GM12878 (cell line): Measurements from ENCODE around the gene PERM1. TPM values are rescaled to one million over a fixed set of nuclear protein-coding genes. Genes with fewer than 3 reads are reported as not detected.

ENCODE experiments used
- BMI1 ChIP-seq: fragments of 450-650 bp; IDR thresholded peaks from 2 replicates; pipeline ENCODE4 v1.6.1; 2016; ENCODE audit warnings: mild to moderate bottlenecking, moderate library complexity, borderline replicate concordance
- CEBPB ChIP-seq, 2 experiments: fragments of 150-350 bp in 1 of 2; IDR thresholded peaks; 2 replicates each; pipeline ENCODE4 v1.6.1; 2012 to 2014; ENCODE audit warnings: low read depth in 2 of 2, low read length in 2 of 2, borderline replicate concordance in 1 of 2, inconsistent platforms in 1 of 2
- CREB1 ChIP-seq: IDR thresholded peaks from 2 replicates; pipeline ENCODE4 v1.6.1; 2012; ENCODE audit warnings: low read depth, mild to moderate bottlenecking, inconsistent platforms
- HCFC1 ChIP-seq: fragments of 150-350 bp; IDR thresholded peaks from 2 replicates; pipeline ENCODE4 v1.6.1; 2014; ENCODE audit warnings: low read length
- IKZF2 ChIP-seq, 2 experiments: fragments of 450-650 bp; IDR thresholded peaks; 2 replicates each; pipeline ENCODE4 v1.6.1; 2017; ENCODE audit warnings: mild to moderate bottlenecking in 2 of 2, moderate library complexity in 2 of 2
- MYC ChIP-seq: IDR thresholded peaks from 2 replicates; pipeline ENCODE4 v1.6.1; 2011; ENCODE audit warnings: mild to moderate bottlenecking, low read length, moderate library complexity, inconsistent platforms; ENCODE audit not compliant: insufficient read depth, insufficient replicate concordance, insufficient read length, severe bottlenecking
- NR2C1 ChIP-seq: fragments of 450-650 bp; IDR thresholded peaks from 2 replicates; pipeline ENCODE4 v1.6.1; 2017; ENCODE audit warnings: antibody characterized with exemption, mild to moderate bottlenecking, moderate library complexity
- RFX5 ChIP-seq: IDR thresholded peaks from 2 replicates; pipeline ENCODE4 v1.6.1; 2011; ENCODE audit warnings: low read depth, low read length, improper control_type of control experiment
- SREBF1 ChIP-seq: IDR thresholded peaks from 2 replicates; pipeline ENCODE4 v1.6.1; 2012; ENCODE audit warnings: mild to moderate bottlenecking, low read length
- SUZ12 ChIP-seq: fragments of 200-600 bp; sonication (generic); IDR thresholded peaks from one replicate; pipeline ENCODE4 v1.6.1; 2018; ENCODE audit warnings: antibody characterized with exemption, mild to moderate bottlenecking; ENCODE audit not compliant: unreplicated experiment
- YBX1 ChIP-seq: fragments of 450-650 bp; IDR thresholded peaks from 2 replicates; pipeline ENCODE4 v1.6.1; 2016; ENCODE audit warnings: antibody characterized with exemption
- polyA plus RNA-seq, 11 experiments: library from polyadenylated mRNA; depleted of rRNA in 4 of 11; unstranded in 6 of 11; stranded (reverse) in 5 of 11; fragments of >200 nt; fragmentation: Nextera tagmentation in 4 of 11; fragmentation: Illumina TruSeq in 1 of 11; extraction: Ambion mirVana in 4 of 11; extraction: Trizol in 1 of 11; gene quantifications; 1 replicate in 1 of 11; 2 replicates in 10 of 11; pipeline versions ENCODE4 v1.2.1 to v1.2.3, GENCODE V29; 2011 to 2016; ENCODE audit warnings: inconsistent platforms in 2 of 11, missing spikeins in 2 of 11, low read depth in 1 of 11
- total RNA-seq, 4 experiments: library from RNA; depleted of rRNA in 3 of 4; stranded (reverse); fragments of >200 nt in 3 of 4; fragmentation: Illumina TruSeq in 1 of 4; extraction: Trizol in 1 of 4; gene quantifications; 2 replicates each; pipeline versions ENCODE4 v1.2.1 to v1.2.3, GENCODE V29; 2013 to 2021
- TF ChIP-seq, protein P1 (sequence below): IDR thresholded peaks from 2 replicates; pipeline ENCODE4 v1.6.1; 2012; ENCODE audit warnings: low read length, inconsistent platforms
- TF ChIP-seq, protein P2 (sequence below): IDR thresholded peaks from 2 replicates; pipeline ENCODE4 v1.6.1; 2011; ENCODE audit warnings: borderline replicate concordance, low read depth, mild to moderate bottlenecking, moderate library complexity, mixed read lengths, low read length; ENCODE audit not compliant: insufficient read depth; ENCODE audit errors: extremely low read length
- TF ChIP-seq, protein P3 (sequence below): fragments of 450-650 bp; IDR thresholded peaks from 2 replicates; pipeline ENCODE4 v1.6.1; 2017; ENCODE audit warnings: mild to moderate bottlenecking, low read depth, inconsistent platforms; ENCODE audit not compliant: poor library complexity, severe bottlenecking
- TF ChIP-seq, protein P4 (sequence below): IDR thresholded peaks from 2 replicates; pipeline ENCODE4 v1.6.1; 2012; ENCODE audit warnings: mild to moderate bottlenecking, low read depth, low read length
- TF ChIP-seq, protein P5 (sequence below): fragments of 450-650 bp; IDR thresholded peaks from 2 replicates; pipeline ENCODE4 v1.6.1; 2016; ENCODE audit warnings: mild to moderate bottlenecking

Gene PERM1
- total and polyA plus RNA-seq, 10 of the 15 experiments (the other 5 are each of a cell fraction or from before 2014, with no cell fraction given): not detected

DNA sequence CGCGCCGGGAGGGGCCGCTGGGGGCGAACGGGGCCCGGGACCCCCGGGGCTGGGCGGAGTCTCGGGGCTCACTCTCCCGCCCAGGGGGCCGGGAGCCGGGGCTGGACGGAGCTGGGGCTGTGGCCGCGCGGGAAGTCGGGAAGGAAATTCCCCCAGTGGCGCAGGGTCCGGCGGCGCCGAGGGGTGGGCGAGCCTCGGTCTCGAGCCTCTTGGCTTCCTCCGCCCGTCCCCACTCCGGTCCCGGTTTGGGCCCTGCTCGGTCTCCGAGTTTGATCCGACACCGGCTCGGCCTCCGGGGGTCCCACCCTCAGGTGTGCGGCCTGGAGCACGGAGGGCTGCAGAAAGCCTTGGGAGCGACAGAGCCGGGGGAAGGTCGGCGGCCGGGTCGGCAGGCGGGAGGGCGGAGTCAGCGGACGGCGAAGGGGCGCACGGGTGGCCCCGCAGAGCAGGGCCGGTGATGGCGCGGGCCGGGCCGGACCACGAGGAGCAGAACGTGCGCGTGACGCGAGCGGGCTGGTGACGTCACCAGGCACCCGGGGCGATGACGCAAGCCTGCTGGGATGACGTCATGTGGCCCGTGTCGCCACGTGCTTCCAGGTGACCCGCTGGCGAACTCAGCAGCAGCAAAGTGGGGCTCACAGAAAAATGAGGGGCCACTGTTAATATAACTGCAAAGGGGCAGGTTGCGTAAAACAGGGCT is 18.6 kb upstream of the PERM1 start (continued):
- TF ChIP-seq, protein P1, sequence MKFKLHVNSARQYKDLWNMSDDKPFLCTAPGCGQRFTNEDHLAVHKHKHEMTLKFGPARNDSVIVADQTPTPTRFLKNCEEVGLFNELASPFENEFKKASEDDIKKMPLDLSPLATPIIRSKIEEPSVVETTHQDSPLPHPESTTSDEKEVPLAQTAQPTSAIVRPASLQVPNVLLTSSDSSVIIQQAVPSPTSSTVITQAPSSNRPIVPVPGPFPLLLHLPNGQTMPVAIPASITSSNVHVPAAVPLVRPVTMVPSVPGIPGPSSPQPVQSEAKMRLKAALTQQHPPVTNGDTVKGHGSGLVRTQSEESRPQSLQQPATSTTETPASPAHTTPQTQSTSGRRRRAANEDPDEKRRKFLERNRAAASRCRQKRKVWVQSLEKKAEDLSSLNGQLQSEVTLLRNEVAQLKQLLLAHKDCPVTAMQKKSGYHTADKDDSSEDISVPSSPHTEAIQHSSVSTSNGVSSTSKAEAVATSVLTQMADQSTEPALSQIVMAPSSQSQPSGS: peak; percentile 98
- TF ChIP-seq YBX1 (no peak), NR2C1 (0 out of 2 replicates have a peak, but pooled peaks have one; percentile 13), RFX5 (no peak), MYC (peak; percentile 70), HCFC1 (no peak), IKZF2 (IDR thresholded peaks at IDR 0.05) (peak; percentile 28 to 43; a peak in 2 of 4 replicates), CREB1 (peak; percentile 99), CEBPB (IDR thresholded peaks at IDR 0.05; ENCODE audit: borderline replicate concordance in 1 of 2, low read depth in 2 of 2, low read length in 2 of 2) (no peak), SREBF1 (no peak), BMI1 (0 out of 2 replicates have a peak, but pooled peaks have one; percentile 29), SUZ12 (peak; percentile 40)
- TF ChIP-seq, protein P2, sequence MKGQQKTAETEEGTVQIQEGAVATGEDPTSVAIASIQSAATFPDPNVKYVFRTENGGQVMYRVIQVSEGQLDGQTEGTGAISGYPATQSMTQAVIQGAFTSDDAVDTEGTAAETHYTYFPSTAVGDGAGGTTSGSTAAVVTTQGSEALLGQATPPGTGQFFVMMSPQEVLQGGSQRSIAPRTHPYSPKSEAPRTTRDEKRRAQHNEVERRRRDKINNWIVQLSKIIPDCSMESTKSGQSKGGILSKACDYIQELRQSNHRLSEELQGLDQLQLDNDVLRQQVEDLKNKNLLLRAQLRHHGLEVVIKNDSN: peak; percentile 74
- TF ChIP-seq, protein P3, sequence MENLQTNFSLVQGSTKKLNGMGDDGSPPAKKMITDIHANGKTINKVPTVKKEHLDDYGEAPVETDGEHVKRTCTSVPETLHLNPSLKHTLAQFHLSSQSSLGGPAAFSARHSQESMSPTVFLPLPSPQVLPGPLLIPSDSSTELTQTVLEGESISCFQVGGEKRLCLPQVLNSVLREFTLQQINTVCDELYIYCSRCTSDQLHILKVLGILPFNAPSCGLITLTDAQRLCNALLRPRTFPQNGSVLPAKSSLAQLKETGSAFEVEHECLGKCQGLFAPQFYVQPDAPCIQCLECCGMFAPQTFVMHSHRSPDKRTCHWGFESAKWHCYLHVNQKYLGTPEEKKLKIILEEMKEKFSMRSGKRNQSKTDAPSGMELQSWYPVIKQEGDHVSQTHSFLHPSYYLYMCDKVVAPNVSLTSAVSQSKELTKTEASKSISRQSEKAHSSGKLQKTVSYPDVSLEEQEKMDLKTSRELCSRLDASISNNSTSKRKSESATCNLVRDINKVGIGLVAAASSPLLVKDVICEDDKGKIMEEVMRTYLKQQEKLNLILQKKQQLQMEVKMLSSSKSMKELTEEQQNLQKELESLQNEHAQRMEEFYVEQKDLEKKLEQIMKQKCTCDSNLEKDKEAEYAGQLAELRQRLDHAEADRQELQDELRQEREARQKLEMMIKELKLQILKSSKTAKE: no peak
- TF ChIP-seq, protein P4, sequence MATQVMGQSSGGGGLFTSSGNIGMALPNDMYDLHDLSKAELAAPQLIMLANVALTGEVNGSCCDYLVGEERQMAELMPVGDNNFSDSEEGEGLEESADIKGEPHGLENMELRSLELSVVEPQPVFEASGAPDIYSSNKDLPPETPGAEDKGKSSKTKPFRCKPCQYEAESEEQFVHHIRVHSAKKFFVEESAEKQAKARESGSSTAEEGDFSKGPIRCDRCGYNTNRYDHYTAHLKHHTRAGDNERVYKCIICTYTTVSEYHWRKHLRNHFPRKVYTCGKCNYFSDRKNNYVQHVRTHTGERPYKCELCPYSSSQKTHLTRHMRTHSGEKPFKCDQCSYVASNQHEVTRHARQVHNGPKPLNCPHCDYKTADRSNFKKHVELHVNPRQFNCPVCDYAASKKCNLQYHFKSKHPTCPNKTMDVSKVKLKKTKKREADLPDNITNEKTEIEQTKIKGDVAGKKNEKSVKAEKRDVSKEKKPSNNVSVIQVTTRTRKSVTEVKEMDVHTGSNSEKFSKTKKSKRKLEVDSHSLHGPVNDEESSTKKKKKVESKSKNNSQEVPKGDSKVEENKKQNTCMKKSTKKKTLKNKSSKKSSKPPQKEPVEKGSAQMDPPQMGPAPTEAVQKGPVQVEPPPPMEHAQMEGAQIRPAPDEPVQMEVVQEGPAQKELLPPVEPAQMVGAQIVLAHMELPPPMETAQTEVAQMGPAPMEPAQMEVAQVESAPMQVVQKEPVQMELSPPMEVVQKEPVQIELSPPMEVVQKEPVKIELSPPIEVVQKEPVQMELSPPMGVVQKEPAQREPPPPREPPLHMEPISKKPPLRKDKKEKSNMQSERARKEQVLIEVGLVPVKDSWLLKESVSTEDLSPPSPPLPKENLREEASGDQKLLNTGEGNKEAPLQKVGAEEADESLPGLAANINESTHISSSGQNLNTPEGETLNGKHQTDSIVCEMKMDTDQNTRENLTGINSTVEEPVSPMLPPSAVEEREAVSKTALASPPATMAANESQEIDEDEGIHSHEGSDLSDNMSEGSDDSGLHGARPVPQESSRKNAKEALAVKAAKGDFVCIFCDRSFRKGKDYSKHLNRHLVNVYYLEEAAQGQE: no peak
- TF ChIP-seq, protein P5, sequence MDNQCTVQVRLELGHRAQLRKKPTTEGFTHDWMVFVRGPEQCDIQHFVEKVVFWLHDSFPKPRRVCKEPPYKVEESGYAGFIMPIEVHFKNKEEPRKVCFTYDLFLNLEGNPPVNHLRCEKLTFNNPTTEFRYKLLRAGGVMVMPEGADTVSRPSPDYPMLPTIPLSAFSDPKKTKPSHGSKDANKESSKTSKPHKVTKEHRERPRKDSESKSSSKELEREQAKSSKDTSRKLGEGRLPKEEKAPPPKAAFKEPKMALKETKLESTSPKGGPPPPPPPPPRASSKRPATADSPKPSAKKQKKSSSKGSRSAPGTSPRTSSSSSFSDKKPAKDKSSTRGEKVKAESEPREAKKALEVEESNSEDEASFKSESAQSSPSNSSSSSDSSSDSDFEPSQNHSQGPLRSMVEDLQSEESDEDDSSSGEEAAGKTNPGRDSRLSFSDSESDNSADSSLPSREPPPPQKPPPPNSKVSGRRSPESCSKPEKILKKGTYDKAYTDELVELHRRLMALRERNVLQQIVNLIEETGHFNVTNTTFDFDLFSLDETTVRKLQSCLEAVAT: 0 out of 2 replicates have a peak, but pooled peaks have one; percentile 8
